Liver (tissue), 9 donors: ENCODE results near the gene NOVA2. TPM values are rescaled to one million over a fixed set of nuclear protein-coding genes. Genes with fewer than 3 reads are reported as not detected.

Experiments
- DNase-seq: peaks from one replicate; pipeline ENCODE4 v3.0.0-alpha.2; 2017; ENCODE audit warnings: low spot score
- H3K27ac ChIP-seq, 2 donors: one replicate each; pipeline ENCODE4 v1.7.0; 2013; ENCODE audit warnings: inconsistent platforms in 2 of 2, low read length in 2 of 2, control low read depth in 1 of 2, low read depth in 1 of 2, mild to moderate bottlenecking in 1 of 2
- H3K27me3 ChIP-seq, 4 donors: one replicate each; pipeline versions ENCODE4 v1.6.1 to v1.7.0; 2013; ENCODE audit warnings: low read length in 3 of 4, inconsistent platforms in 1 of 4, mild to moderate bottlenecking in 1 of 4, moderate library complexity in 1 of 4; ENCODE audit not compliant: control insufficient read depth in 4 of 4, insufficient read depth in 4 of 4
- H3K36me3 ChIP-seq, 4 donors: one replicate each; pipeline versions ENCODE4 v1.6.1 to v1.7.0; 2013; ENCODE audit warnings: low read length in 3 of 4, mild to moderate bottlenecking in 3 of 4, low read depth in 1 of 4, moderate library complexity in 1 of 4; ENCODE audit not compliant: control insufficient read depth in 4 of 4, insufficient read depth in 3 of 4
- H3K4me1 ChIP-seq, 4 donors: one replicate each; pipeline versions ENCODE4 v1.6.1 to v1.7.0; 2013; ENCODE audit warnings: low read length in 3 of 4, mild to moderate bottlenecking in 3 of 4, moderate library complexity in 1 of 4; ENCODE audit not compliant: control insufficient read depth in 4 of 4, insufficient read depth in 4 of 4
- H3K4me3 ChIP-seq, 3 donors: one replicate each; pipeline versions ENCODE4 v1.6.1 to v1.7.0; 2013; ENCODE audit warnings: low read length in 3 of 3, control low read depth in 1 of 3, low read depth in 1 of 3, mild to moderate bottlenecking in 1 of 3
- H3K9ac ChIP-seq, 2 donors: one replicate each; pipeline ENCODE4 v1.7.0; 2013; ENCODE audit warnings: low read length in 2 of 2, mild to moderate bottlenecking in 2 of 2, moderate library complexity in 2 of 2, control low read depth in 1 of 2, low read depth in 1 of 2
- H3K9me3 ChIP-seq, 4 donors: one replicate each; pipeline versions ENCODE4 v1.6.1 to v1.7.0; 2013; ENCODE audit warnings: low read length in 3 of 4; ENCODE audit not compliant: control insufficient read depth in 4 of 4
- EGR1 ChIP-seq, 2 donors: IDR thresholded peaks; 2 replicates each; pipeline ENCODE4 v1.6.1; 2016 to 2018; ENCODE audit warnings: antibody characterized with exemption in 2 of 2, low read depth in 2 of 2
- FOXA1 ChIP-seq: IDR thresholded peaks from 2 replicates; pipeline ENCODE4 v1.6.1; 2016; ENCODE audit warnings: antibody characterized with exemption
- FOXA2 ChIP-seq: IDR thresholded peaks from 2 replicates; pipeline ENCODE4 v1.6.1; 2016; ENCODE audit warnings: antibody characterized with exemption
- GABPA ChIP-seq, 2 donors: IDR thresholded peaks in 1 of 2; conservative IDR thresholded peaks in 1 of 2; 2 replicates each; pipeline ENCODE4 v1.6.1; 2016; ENCODE audit warnings: antibody characterized with exemption in 2 of 2, mild to moderate bottlenecking in 1 of 2, moderate library complexity in 1 of 2
- HNF4A ChIP-seq, 2 donors: conservative IDR thresholded peaks; 2 replicates each; pipeline ENCODE4 v1.6.1; 2016; ENCODE audit warnings: antibody characterized with exemption in 2 of 2, mild to moderate bottlenecking in 2 of 2
- HNF4G ChIP-seq: IDR thresholded peaks from 2 replicates; pipeline ENCODE4 v1.6.1; 2016; ENCODE audit warnings: antibody characterized with exemption
- JUND ChIP-seq, 2 donors: IDR thresholded peaks; 2 replicates each; pipeline ENCODE4 v1.6.1; 2016; ENCODE audit warnings: antibody characterized with exemption in 2 of 2
- NR2F2 ChIP-seq: IDR thresholded peaks from 2 replicates; pipeline ENCODE4 v1.6.1; 2016; ENCODE audit warnings: antibody characterized with exemption
- RAD21 ChIP-seq, 2 donors: IDR thresholded peaks; 2 replicates each; pipeline ENCODE4 v1.6.1; 2016; ENCODE audit warnings: antibody characterized with exemption in 2 of 2, mild to moderate bottlenecking in 2 of 2
- RXRA ChIP-seq, 2 donors: IDR thresholded peaks; 2 replicates each; pipeline ENCODE4 v1.6.1; 2017 to 2018; ENCODE audit warnings: antibody characterized with exemption in 2 of 2, mild to moderate bottlenecking in 1 of 2
- SP1 ChIP-seq: IDR thresholded peaks from 2 replicates; pipeline ENCODE4 v1.6.1; 2018; ENCODE audit warnings: antibody characterized with exemption, mild to moderate bottlenecking
- TAF1 ChIP-seq: conservative IDR thresholded peaks from 2 replicates; pipeline ENCODE4 v1.6.1; 2016; ENCODE audit warnings: antibody characterized with exemption, mild to moderate bottlenecking
- YY1 ChIP-seq: IDR thresholded peaks from 2 replicates; pipeline ENCODE4 v1.6.1; 2016; ENCODE audit warnings: antibody characterized with exemption, mild to moderate bottlenecking
- WGBS: extraction: QIAGEN DNeasy Blood & Tissue Kit; methylation state at CpG from one replicate; pipeline ENCODE4 v1.1.7; 2013; 5-methylcytosine and 5-hydroxymethylcytosine counted together
- polyA plus RNA-seq, 2 donors: library from polyadenylated mRNA; stranded (reverse) in 1 of 2; unstranded in 1 of 2; fragments of 200-250 nt in 1 of 2; fragments of >200 nt in 1 of 2; fragmentation: Nextera tagmentation in 1 of 2; extraction: Ambion mirVana in 1 of 2; gene quantifications; one replicate each; pipeline versions ENCODE4 v1.2.1 to v1.2.3, GENCODE V29; 2013 to 2015
- total RNA-seq, 2 donors: library from RNA; depleted of rRNA; stranded (reverse); fragments of >200 nt; gene quantifications; one replicate each; pipeline ENCODE4 v1.2.3, GENCODE V29; 2014
- TF ChIP-seq, protein P1 (sequence below): IDR thresholded peaks from 2 replicates; pipeline ENCODE4 v1.6.1; 2016; ENCODE audit warnings: antibody characterized with exemption
- TF ChIP-seq, protein P2 (sequence below): IDR thresholded peaks from 2 replicates; pipeline ENCODE4 v1.6.1; 2016; ENCODE audit warnings: antibody characterized with exemption
- TF ChIP-seq, protein P3 (sequence below): IDR thresholded peaks from 2 replicates; pipeline ENCODE4 v1.6.1; 2016; ENCODE audit warnings: antibody characterized with exemption
- TF ChIP-seq, protein P4 (sequence below): fragments of 150-350 bp; IDR thresholded peaks from 2 replicates; pipeline ENCODE4 v1.5.1; 2017; ENCODE audit warnings: improper control_type of control experiment, low read depth, low read length; ENCODE audit not compliant: missing input control
- TF ChIP-seq, protein P5 (sequence below): IDR thresholded peaks from 2 replicates; pipeline ENCODE4 v1.6.1; 2016; ENCODE audit warnings: antibody characterized with exemption, mild to moderate bottlenecking
- donor health status: healthy.
- donor health status: healthy.
- donor health status: healthy.
- donor health status: healthy.
- donor health status: healthy.

NOVA2 gene
- total and polyA plus RNA-seq, 4 donors = 0.31 to 1.6 (median 0.42) TPM

DNA sequence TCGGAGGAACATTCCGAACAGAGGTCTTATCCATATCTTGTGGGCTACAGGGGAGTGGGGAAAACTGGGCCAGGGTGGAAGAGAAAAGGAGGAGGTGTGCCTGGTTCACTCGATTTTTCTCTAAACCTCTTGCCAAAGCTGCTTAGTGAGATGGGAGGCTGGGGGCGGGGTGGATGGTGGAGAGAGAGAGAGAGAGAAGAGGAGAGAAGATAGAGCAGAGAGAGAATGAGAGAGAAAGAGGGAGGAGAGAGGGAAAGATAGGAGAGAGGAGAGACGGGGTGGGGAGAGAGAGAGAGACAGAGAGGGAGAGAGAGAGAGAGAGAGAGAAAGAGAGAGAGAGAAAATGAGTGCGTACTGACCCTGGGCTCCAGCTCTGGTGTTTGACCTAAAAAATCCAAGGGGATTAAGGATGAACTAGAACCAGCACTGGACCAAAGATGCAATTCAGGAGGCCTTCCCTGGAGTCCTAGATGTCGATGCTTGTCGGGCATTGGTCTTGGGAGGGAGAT is 14.1 kb downstream of the NOVA2 start:
- no peak overlapping the region for H3K27ac ChIP-seq
- WGBS = 57% methylated on average over 8 of the region's 8 CpGs
- H3K27me3 ChIP-seq = no peaks in the 10 kb centered on the region

DNA sequence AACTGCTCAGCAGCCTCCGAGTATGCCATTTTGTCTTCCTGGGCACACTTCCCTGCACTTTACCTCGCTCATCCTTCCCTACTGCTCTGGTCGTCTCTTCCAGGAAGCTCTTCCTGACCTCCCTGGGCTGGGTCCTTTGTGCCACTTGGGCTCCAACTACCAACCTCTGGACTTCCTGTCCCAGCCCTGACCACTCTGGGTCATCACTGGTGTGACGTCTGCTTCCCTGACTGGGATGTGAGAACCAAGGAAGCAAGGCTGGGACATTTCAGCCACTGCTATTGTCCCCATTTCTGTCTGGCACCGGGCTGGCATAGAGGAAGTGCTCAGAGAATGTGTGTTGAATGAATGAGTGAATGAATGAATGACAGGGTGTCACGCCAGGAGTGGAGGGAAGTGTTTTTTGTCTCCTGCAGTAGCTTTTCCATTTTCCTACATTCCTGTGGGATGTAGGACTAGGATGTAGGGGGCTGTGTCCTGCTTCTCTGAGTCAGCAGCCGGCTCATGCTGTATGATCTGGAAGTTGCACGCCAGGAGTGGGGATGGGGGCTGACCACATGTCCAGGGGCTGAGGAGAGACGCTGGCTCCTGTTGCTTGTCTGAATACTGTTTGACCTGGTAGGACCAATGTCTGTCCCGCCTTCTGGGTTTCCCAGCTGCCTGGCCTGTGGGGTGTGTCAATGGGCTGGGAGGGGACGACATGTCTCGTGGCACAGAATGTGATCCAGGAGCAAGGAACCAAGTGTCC is 14.7 kb downstream of the NOVA2 start:
- 60% methylated on average over 12 of the region's 12 CpGs for WGBS
- no peaks in the 10 kb centered on the region for H3K9me3 ChIP-seq
- no peaks in the 10 kb centered on the region for H3K36me3 ChIP-seq
- H3K4me3 ChIP-seq = no peak overlapping the region
- no peaks in the 10 kb centered on the region for H3K4me1 ChIP-seq
- DNase-seq = no peak
- TF ChIP-seq HNF4A (conservative IDR thresholded peaks at IDR 0.05) = no peak
- TF ChIP-seq NR2F2 = peak; percentile 67
- no peak overlapping the region for H3K27ac ChIP-seq
- H3K27me3 ChIP-seq = no peaks in the 10 kb centered on the region
- H3K9ac ChIP-seq = no peak overlapping the region

More for the DNA sequence above, 14.1 kb downstream of the NOVA2 start:
- Histone ChIP-seq H3K4me3 (no peak overlapping the region), H3K9me3 (no peaks in the 10 kb centered on the region), H3K9ac (no peak overlapping the region), H3K36me3 (no peaks in the 10 kb centered on the region), H3K4me1 (no peaks in the 10 kb centered on the region)
- no peak for DNase-seq
- TF ChIP-seq GABPA (IDR thresholded peaks at IDR 0.05 in 1 of 2, conservative IDR thresholded peaks at IDR 0.05 in 1 of 2) (no peak), YY1 (no peak), RAD21 (IDR thresholded peaks at IDR 0.05) (no peak), FOXA1 (no peak), JUND (IDR thresholded peaks at IDR 0.05) (no peak), HNF4G (no peak), TAF1 (no peak), NR2F2 (no peak), FOXA2 (no peak), SP1 (no peak), RXRA (IDR thresholded peaks at IDR 0.05) (no peak), EGR1 (IDR thresholded peaks at IDR 0.05; ENCODE audit: low read depth in 2 of 2) (no peak)
- TF ChIP-seq, protein P1, sequence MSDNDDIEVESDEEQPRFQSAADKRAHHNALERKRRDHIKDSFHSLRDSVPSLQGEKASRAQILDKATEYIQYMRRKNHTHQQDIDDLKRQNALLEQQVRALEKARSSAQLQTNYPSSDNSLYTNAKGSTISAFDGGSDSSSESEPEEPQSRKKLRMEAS = no peak
- TF ChIP-seq, protein P2, sequence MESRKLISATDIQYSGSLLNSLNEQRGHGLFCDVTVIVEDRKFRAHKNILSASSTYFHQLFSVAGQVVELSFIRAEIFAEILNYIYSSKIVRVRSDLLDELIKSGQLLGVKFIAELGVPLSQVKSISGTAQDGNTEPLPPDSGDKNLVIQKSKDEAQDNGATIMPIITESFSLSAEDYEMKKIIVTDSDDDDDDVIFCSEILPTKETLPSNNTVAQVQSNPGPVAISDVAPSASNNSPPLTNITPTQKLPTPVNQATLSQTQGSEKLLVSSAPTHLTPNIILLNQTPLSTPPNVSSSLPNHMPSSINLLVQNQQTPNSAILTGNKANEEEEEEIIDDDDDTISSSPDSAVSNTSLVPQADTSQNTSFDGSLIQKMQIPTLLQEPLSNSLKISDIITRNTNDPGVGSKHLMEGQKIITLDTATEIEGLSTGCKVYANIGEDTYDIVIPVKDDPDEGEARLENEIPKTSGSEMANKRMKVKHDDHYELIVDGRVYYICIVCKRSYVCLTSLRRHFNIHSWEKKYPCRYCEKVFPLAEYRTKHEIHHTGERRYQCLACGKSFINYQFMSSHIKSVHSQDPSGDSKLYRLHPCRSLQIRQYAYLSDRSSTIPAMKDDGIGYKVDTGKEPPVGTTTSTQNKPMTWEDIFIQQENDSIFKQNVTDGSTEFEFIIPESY = no peak
- TF ChIP-seq, protein P3, sequence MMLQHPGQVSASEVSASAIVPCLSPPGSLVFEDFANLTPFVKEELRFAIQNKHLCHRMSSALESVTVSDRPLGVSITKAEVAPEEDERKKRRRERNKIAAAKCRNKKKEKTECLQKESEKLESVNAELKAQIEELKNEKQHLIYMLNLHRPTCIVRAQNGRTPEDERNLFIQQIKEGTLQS = no peak

DNA sequence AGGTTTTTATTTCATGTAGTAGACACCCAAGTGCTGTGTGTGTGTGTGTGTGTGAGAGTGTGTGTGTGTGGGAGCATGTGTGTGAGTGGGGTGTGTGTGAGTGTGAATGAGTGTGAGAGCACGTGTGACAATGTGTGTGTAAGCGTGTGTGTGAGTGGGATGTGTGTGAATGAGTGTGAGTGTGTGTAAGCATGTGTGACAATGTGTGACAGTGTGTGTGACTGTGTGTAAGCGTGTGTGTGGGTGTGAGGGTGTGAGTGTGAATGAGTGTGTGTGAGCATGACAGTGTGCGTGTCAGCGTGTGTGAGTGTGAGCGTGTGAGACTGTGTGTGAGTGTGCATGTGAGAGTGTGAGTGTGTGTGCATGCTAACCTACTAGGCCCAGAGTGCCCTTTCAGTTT is 15.3 kb downstream of the NOVA2 start:
- H3K27me3 ChIP-seq = no peaks in the 10 kb centered on the region
- TF ChIP-seq, protein P4, sequence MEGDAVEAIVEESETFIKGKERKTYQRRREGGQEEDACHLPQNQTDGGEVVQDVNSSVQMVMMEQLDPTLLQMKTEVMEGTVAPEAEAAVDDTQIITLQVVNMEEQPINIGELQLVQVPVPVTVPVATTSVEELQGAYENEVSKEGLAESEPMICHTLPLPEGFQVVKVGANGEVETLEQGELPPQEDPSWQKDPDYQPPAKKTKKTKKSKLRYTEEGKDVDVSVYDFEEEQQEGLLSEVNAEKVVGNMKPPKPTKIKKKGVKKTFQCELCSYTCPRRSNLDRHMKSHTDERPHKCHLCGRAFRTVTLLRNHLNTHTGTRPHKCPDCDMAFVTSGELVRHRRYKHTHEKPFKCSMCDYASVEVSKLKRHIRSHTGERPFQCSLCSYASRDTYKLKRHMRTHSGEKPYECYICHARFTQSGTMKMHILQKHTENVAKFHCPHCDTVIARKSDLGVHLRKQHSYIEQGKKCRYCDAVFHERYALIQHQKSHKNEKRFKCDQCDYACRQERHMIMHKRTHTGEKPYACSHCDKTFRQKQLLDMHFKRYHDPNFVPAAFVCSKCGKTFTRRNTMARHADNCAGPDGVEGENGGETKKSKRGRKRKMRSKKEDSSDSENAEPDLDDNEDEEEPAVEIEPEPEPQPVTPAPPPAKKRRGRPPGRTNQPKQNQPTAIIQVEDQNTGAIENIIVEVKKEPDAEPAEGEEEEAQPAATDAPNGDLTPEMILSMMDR = no peak
- TF ChIP-seq, protein P5, sequence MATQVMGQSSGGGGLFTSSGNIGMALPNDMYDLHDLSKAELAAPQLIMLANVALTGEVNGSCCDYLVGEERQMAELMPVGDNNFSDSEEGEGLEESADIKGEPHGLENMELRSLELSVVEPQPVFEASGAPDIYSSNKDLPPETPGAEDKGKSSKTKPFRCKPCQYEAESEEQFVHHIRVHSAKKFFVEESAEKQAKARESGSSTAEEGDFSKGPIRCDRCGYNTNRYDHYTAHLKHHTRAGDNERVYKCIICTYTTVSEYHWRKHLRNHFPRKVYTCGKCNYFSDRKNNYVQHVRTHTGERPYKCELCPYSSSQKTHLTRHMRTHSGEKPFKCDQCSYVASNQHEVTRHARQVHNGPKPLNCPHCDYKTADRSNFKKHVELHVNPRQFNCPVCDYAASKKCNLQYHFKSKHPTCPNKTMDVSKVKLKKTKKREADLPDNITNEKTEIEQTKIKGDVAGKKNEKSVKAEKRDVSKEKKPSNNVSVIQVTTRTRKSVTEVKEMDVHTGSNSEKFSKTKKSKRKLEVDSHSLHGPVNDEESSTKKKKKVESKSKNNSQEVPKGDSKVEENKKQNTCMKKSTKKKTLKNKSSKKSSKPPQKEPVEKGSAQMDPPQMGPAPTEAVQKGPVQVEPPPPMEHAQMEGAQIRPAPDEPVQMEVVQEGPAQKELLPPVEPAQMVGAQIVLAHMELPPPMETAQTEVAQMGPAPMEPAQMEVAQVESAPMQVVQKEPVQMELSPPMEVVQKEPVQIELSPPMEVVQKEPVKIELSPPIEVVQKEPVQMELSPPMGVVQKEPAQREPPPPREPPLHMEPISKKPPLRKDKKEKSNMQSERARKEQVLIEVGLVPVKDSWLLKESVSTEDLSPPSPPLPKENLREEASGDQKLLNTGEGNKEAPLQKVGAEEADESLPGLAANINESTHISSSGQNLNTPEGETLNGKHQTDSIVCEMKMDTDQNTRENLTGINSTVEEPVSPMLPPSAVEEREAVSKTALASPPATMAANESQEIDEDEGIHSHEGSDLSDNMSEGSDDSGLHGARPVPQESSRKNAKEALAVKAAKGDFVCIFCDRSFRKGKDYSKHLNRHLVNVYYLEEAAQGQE = no peak
- TF ChIP-seq RXRA (IDR thresholded peaks at IDR 0.05) (no peak), SP1 (no peak), HNF4A (conservative IDR thresholded peaks at IDR 0.05) (no peak)
- TF ChIP-seq, protein P2 = no peak

More for the DNA sequence above, 15.3 kb downstream of the NOVA2 start:
- Histone ChIP-seq H3K4me1 (no peaks in the 10 kb centered on the region), H3K9ac (no peak overlapping the region), H3K4me3 (no peak overlapping the region), H3K27ac (no peak overlapping the region), H3K36me3 (no peaks in the 10 kb centered on the region), H3K9me3 (peaks cover 0 to 3% (median under 1%) of the 10 kb centered on the region in 4 donors)
- WGBS = 89% methylated on average over 6 of the region's 6 CpGs
- no peak for DNase-seq
